ENCODE results near the gene CAPZB.

CAPZB gene

GRCh38 chr1:19357299-19357986, 127.9 kb downstream of the CAPZB start:
- TF ChIP-seq GATA2 (IDR thresholded peaks at IDR 0.05; ENCODE audit: low read depth, low read length) (no peak), GATA3 (IDR thresholded peaks at IDR 0.05; ENCODE audit: low read depth, low read length) (no peak)

- TF ChIP-seq GATA3 (IDR thresholded peaks at IDR 0.05; ENCODE audit: low read depth, low read length) = no peak
- no peak for TF ChIP-seq GATA2 (IDR thresholded peaks at IDR 0.05; ENCODE audit: low read depth, low read length)
Measured at GRCh38 chr1:19356266-19356665, 129.1 kb downstream of the CAPZB start.

- no peak for TF ChIP-seq GATA2 (IDR thresholded peaks at IDR 0.05; ENCODE audit: low read depth, low read length)
- no peak for TF ChIP-seq GATA3 (IDR thresholded peaks at IDR 0.05; ENCODE audit: low read depth, low read length)
Measured at GRCh38 chr1:19354531-19354981, 130.8 kb downstream of the CAPZB start.

- TF ChIP-seq GATA2 (IDR thresholded peaks at IDR 0.05; ENCODE audit: low read depth, low read length) (no peak), GATA3 (IDR thresholded peaks at IDR 0.05; ENCODE audit: low read depth, low read length) (no peak)
Measured at GRCh38 chr1:19353596-19353995, 131.7 kb downstream of the CAPZB start.

GRCh38 chr1:19352839-19353238, 132.5 kb downstream of the CAPZB start:
- no peak for TF ChIP-seq GATA3 (IDR thresholded peaks at IDR 0.05; ENCODE audit: low read depth, low read length)
- no peak for TF ChIP-seq GATA2 (IDR thresholded peaks at IDR 0.05; ENCODE audit: low read depth, low read length)

- no peak for TF ChIP-seq GATA2 (IDR thresholded peaks at IDR 0.05; ENCODE audit: low read depth, low read length)
- TF ChIP-seq GATA3 (IDR thresholded peaks at IDR 0.05; ENCODE audit: low read depth, low read length) = no peak
Measured at GRCh38 chr1:19351873-19352272, 133.5 kb downstream of the CAPZB start.

- no peak for TF ChIP-seq GATA3 (IDR thresholded peaks at IDR 0.05; ENCODE audit: low read depth, low read length)
- no peak for TF ChIP-seq GATA2 (IDR thresholded peaks at IDR 0.05; ENCODE audit: low read depth, low read length)
Measured at GRCh38 chr1:19350566-19350965, 134.8 kb downstream of the CAPZB start.

GRCh38 chr1:19349999-19350398, 135.3 kb downstream of the CAPZB start:
- TF ChIP-seq GATA2 (IDR thresholded peaks at IDR 0.05; ENCODE audit: low read depth, low read length) (no peak), GATA3 (IDR thresholded peaks at IDR 0.05; ENCODE audit: low read depth, low read length) (no peak)

- no peak for TF ChIP-seq GATA3 (IDR thresholded peaks at IDR 0.05; ENCODE audit: low read depth, low read length)
- no peak for TF ChIP-seq GATA2 (IDR thresholded peaks at IDR 0.05; ENCODE audit: low read depth, low read length)
Measured at GRCh38 chr1:19348441-19349198, 136.7 kb downstream of the CAPZB start.

GRCh38 chr1:19347533-19348172, 137.7 kb downstream of the CAPZB start:
- no peak for TF ChIP-seq GATA2 (IDR thresholded peaks at IDR 0.05; ENCODE audit: low read depth, low read length)
- TF ChIP-seq GATA3 (IDR thresholded peaks at IDR 0.05; ENCODE audit: low read depth, low read length) = no peak

GRCh38 chr1:19346026-19346425, 139.3 kb downstream of the CAPZB start:
- no peak for TF ChIP-seq GATA2 (IDR thresholded peaks at IDR 0.05; ENCODE audit: low read depth, low read length)
- no peak for TF ChIP-seq GATA3 (IDR thresholded peaks at IDR 0.05; ENCODE audit: low read depth, low read length)

GRCh38 chr1:19345391-19345790, 139.9 kb downstream of the CAPZB start:
- TF ChIP-seq GATA3 (IDR thresholded peaks at IDR 0.05; ENCODE audit: low read depth, low read length) = no peak
- TF ChIP-seq GATA2 (IDR thresholded peaks at IDR 0.05; ENCODE audit: low read depth, low read length) = no peak

- TF ChIP-seq GATA3 (IDR thresholded peaks at IDR 0.05; ENCODE audit: low read depth, low read length) = no peak
- no peak for TF ChIP-seq GATA2 (IDR thresholded peaks at IDR 0.05; ENCODE audit: low read depth, low read length)
Measured at GRCh38 chr1:19344831-19345230, 140.5 kb downstream of the CAPZB start.

GRCh38 chr1:19344372-19344810, 140.9 kb downstream of the CAPZB start:
- no peak for TF ChIP-seq GATA3 (IDR thresholded peaks at IDR 0.05; ENCODE audit: low read depth, low read length)
- TF ChIP-seq GATA2 (IDR thresholded peaks at IDR 0.05; ENCODE audit: low read depth, low read length) = no peak
